Ishikawa (cell line): ENCODE results near the gene SESN1.

Experiments
- CEBPB ChIP-seq: IDR thresholded peaks from 2 replicates; pipeline ENCODE4 v1.6.1; 2012
- CREB1 ChIP-seq: IDR thresholded peaks from 2 replicates; pipeline ENCODE4 v1.6.1; 2012; ENCODE audit warnings: low read depth
- EGR1 ChIP-seq: IDR thresholded peaks from 2 replicates; pipeline ENCODE4 v1.6.1; 2012
- EP300 ChIP-seq: IDR thresholded peaks from 2 replicates; pipeline ENCODE4 v1.6.1; 2012; ENCODE audit warnings: borderline replicate concordance
- FOXM1 ChIP-seq: IDR thresholded peaks from 2 replicates; pipeline ENCODE4 v1.6.1; 2012; ENCODE audit warnings: low read depth, borderline replicate concordance
- NFIC ChIP-seq: IDR thresholded peaks from 2 replicates; pipeline ENCODE4 v1.6.1; 2012
- RAD21 ChIP-seq: IDR thresholded peaks from 2 replicates; pipeline ENCODE4 v1.6.1; 2012; ENCODE audit warnings: low read depth
- TAF1 ChIP-seq: IDR thresholded peaks from 2 replicates; pipeline ENCODE4 v1.6.1; 2012; ENCODE audit warnings: low read depth, mild to moderate bottlenecking
- TCF12 ChIP-seq: IDR thresholded peaks from 2 replicates; pipeline ENCODE4 v1.6.1; 2012; ENCODE audit warnings: low read depth
- TEAD4 ChIP-seq: IDR thresholded peaks from 2 replicates; pipeline ENCODE4 v1.6.1; 2012
- YY1 ChIP-seq: IDR thresholded peaks from 2 replicates; pipeline ENCODE4 v1.6.1; 2012; ENCODE audit warnings: low read depth
- ZBTB7A ChIP-seq: IDR thresholded peaks from 2 replicates; pipeline ENCODE4 v1.6.1; 2012; ENCODE audit warnings: low read depth
- TF ChIP-seq, protein P1 (sequence below): IDR thresholded peaks from 2 replicates; pipeline ENCODE4 v1.6.1; 2012
- TF ChIP-seq, protein P2 (sequence below): IDR thresholded peaks from 2 replicates; pipeline ENCODE4 v1.6.1; 2012
- TF ChIP-seq, protein P3 (sequence below): IDR thresholded peaks from 2 replicates; pipeline ENCODE4 v1.6.1; 2012; ENCODE audit warnings: low read depth, mild to moderate bottlenecking

Gene SESN1

DNA sequence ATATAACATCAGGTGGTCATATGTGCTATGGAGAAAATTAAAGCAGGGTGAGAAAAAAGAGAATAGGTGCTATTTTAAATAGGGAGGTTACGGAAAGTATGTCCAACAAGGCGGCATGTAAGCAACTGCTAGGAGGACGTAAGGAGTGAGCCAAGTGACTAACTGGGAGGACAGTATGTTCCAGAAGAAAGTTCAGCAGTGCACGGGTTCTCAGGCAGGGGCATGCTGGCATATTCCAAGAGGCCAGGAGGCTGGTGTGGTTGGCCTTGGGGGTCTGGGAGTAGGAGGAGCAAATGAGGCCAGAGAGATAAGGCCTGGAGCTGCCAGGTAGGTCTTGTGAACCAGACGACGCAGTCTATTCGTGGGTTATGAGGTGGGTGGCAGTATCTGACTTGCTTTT, 134.0 kb downstream of the SESN1 start:
- TF ChIP-seq CEBPB: no peak
- TF ChIP-seq YY1: no peak
- TF ChIP-seq, protein P1, sequence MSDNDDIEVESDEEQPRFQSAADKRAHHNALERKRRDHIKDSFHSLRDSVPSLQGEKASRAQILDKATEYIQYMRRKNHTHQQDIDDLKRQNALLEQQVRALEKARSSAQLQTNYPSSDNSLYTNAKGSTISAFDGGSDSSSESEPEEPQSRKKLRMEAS: no peak
- no peak for TF ChIP-seq TEAD4
- no peak for TF ChIP-seq NFIC
- no peak for TF ChIP-seq RAD21
- TF ChIP-seq CREB1: no peak
- no peak for TF ChIP-seq TCF12
- TF ChIP-seq TAF1: no peak
- TF ChIP-seq FOXM1: no peak
- no peak for TF ChIP-seq ZBTB7A
- TF ChIP-seq, protein P2, sequence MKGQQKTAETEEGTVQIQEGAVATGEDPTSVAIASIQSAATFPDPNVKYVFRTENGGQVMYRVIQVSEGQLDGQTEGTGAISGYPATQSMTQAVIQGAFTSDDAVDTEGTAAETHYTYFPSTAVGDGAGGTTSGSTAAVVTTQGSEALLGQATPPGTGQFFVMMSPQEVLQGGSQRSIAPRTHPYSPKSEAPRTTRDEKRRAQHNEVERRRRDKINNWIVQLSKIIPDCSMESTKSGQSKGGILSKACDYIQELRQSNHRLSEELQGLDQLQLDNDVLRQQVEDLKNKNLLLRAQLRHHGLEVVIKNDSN: no peak
- no peak for TF ChIP-seq EP300
- TF ChIP-seq, protein P3, sequence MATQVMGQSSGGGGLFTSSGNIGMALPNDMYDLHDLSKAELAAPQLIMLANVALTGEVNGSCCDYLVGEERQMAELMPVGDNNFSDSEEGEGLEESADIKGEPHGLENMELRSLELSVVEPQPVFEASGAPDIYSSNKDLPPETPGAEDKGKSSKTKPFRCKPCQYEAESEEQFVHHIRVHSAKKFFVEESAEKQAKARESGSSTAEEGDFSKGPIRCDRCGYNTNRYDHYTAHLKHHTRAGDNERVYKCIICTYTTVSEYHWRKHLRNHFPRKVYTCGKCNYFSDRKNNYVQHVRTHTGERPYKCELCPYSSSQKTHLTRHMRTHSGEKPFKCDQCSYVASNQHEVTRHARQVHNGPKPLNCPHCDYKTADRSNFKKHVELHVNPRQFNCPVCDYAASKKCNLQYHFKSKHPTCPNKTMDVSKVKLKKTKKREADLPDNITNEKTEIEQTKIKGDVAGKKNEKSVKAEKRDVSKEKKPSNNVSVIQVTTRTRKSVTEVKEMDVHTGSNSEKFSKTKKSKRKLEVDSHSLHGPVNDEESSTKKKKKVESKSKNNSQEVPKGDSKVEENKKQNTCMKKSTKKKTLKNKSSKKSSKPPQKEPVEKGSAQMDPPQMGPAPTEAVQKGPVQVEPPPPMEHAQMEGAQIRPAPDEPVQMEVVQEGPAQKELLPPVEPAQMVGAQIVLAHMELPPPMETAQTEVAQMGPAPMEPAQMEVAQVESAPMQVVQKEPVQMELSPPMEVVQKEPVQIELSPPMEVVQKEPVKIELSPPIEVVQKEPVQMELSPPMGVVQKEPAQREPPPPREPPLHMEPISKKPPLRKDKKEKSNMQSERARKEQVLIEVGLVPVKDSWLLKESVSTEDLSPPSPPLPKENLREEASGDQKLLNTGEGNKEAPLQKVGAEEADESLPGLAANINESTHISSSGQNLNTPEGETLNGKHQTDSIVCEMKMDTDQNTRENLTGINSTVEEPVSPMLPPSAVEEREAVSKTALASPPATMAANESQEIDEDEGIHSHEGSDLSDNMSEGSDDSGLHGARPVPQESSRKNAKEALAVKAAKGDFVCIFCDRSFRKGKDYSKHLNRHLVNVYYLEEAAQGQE: no peak
- no peak for TF ChIP-seq EGR1

DNA sequence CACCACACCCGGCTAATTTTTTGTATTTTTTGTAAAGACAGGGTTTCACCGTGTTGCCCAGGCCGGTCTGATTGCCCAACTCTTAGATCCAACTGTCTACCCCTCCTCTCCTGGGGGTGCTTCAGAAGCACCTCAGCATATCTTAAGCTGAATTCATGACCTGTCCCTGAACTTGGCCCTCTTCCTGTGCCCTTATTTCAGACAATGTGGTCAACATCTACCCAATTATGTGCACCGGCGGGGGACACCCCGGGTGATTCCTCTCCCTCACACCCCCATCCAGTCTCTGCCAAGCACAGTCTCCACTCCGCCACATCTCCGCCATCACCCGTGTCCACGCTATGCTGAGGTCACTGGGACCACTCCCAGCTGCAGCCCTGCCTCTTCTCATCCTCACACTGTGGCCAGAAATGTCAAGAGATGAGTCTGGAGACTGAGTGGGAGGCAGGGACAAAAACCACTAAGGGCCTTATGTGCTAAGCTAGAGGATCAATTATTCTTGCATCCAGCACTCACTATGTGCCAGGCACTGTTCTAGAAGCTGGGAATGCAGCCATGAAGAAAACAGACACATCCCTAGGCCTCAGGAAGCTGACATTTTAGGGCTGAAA, 134.6 kb downstream of the SESN1 start:
- TF ChIP-seq CEBPB (no peak), TAF1 (no peak), CREB1 (no peak), ZBTB7A (no peak), EGR1 (no peak)
- TF ChIP-seq, protein P2: no peak
- TF ChIP-seq, protein P1: no peak
- TF ChIP-seq, protein P3: no peak

DNA sequence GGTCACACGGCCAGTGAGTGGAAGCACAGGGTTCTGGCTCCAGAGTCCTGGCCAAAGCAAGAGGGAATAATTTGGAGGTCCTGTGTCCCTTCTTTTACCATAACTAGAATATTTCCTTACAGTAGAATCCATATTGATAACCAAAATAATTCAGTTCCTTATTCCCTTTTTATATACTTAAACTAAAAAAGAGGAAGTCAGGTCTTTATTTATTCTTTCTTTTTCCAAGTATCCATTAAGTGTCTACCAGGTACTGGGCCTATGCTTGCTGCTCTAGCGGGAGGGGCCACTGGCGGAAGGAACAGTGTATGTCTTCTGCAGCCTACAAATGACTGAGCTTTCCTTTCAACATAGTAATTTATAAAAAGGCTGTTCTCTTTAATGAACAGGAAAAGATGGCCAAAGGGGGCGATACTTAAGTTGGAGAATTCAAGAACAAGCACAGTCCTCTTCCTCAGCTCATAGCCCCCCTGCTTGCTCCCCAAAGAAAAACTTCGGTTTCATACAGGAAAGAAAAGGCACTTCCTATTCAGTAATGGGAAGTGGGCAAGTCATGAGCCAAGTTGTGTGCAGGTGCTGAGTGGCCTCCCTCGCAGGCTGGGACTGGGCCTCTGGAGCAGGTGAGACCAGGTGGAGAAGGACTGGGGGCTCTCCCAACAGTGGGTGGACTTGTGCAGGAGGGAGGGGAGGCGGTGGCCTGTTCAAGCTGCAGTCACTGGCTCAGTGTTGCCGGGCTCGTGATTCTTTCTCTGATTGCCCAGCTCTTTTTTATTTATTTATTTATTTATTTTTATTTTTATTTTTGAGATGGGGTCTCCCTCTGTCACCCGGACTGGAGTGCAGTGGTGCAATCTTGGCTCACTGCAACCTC, 135.5 kb downstream of the SESN1 start:
- TF ChIP-seq FOXM1: no peak
- TF ChIP-seq NFIC: no peak
- TF ChIP-seq YY1: no peak
- TF ChIP-seq EGR1: no peak
- TF ChIP-seq, protein P2: no peak
- TF ChIP-seq TCF12: no peak
- TF ChIP-seq, protein P1: no peak
- no peak for TF ChIP-seq TEAD4
- TF ChIP-seq ZBTB7A: no peak
- TF ChIP-seq CREB1: no peak
- no peak for TF ChIP-seq TAF1
- TF ChIP-seq CEBPB: no peak
- TF ChIP-seq RAD21: no peak
- TF ChIP-seq, protein P3: no peak
- TF ChIP-seq EP300: no peak
